ENCODE measurements around the gene DYRK1A.

The DYRK1A gene

DNA sequence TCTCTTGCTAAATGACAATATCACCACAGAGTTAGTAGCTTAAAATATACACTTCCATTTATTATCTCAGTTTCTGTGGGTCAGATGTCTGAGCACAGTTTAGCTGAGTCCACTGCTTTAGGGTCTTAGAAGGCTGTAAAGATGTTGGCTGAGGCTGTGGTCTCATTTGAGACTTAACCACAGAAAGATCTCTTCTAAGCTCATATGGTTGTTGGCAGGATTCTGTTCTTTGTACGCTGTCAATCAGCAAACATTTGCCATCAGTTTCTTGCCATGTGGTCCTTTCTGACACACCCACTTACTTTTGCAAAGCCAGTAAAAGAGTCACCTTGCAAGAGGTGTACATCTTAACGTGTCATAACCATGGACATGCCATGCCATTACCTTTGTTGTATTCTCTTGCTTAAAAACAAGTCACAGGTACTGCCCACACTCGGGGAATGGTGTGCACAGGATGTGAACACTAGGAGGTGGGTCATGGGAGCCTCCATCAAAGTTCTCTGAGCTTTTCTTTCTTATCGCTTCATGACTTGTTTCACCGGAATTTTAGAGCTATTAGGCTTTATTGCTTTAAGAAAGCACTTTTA, 18.7 kb downstream of the DYRK1A start:
- DNase-seq (ENCODE audit: low spot score), result no peak

- DNase-seq (ENCODE audit: low spot score), result no peak
Observed at GRCh38 chr21:37386151-37386550, 19.6 kb downstream of the DYRK1A start.

DNA sequence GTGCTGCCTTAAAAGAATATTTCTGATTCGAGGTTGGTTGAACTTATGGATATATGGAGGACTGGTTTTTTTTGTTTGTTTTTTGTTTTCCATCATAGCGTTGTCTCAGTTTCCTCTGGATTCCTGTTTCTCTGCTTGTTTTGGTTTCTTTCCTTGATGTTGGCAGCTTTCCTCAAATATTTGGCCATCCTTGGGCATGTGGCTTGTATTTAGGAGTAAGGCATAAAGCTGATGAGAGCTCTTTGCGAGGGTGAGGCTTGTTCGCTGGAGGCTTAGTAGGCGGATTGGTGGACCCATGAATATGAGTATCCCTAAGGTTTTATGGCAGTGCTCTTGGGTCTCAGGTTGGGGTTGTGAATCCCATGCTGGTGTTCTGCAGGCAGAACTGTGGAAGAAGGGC, 22.9 kb downstream of the DYRK1A start:
- DNase-seq (ENCODE audit: low spot score), result no peak

- DNase-seq (ENCODE audit: low spot score), result no peak
Observed at GRCh38 chr21:37391666-37392065, 25.1 kb downstream of the DYRK1A start.

DNA sequence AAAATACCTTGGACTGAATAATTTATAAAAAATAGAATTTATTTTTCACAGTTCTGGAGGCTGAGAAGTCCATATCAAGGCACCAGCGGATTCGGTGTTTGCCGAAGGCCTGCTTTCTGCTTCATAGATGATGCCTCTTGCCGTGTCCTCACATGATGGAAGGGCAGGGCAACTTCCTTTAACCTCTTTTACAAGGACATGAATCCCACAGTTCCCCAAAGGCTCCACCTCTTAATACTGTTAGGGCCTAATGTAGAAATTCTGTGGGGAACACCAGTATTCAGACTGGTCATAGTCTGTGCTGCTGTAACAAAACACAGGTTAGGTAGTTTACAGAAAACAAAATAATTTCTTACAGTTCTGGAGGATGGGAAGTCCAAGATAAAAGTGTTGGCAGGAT, 25.9 kb downstream of the DYRK1A start:
- DNase-seq (ENCODE audit: low spot score), result no peak

GRCh38 chr21:37393030-37393429, 26.5 kb downstream of the DYRK1A start:
- DNase-seq (ENCODE audit: low spot score), result no peak

DNA sequence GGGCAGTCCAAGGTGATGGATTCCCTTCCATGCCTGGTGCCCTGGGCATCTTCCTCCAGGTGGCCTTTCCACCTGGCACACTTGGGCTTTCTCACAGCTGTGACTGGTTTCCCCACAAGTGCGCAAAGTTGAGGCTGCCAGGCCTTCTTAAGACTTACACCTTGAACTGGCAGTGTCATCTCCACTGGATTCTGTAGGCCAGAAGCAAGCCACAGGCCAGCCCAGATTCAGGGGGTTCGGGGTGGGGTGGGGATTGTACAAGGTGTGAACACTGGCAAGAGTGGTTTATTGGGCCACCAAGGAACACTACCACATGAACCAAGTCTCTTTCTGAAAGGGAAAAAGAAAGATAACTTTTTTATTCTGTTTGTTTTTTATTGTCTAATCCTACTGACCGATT, 27.2 kb downstream of the DYRK1A start:
- no peak for DNase-seq (ENCODE audit: low spot score)

DNA sequence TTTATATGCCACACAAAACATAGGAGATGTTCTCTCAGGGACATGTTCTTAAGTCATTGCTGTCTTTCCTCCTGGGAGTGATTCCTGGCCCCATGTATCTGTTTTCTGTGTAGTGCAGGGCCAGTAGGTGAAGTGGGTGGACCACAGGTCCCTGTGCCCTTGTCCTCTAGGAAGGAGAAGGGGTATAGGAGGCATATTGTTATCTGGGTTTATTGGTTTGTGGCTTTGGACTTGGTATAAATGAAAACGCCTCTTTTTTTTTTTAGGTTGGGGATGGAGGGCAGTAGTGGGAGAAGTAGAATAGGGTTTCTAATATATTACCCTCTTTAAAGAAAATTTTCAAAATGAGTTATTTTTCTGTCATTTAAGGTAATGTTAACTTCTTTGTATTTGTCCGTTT, 29.4 kb downstream of the DYRK1A start:
- DNase-seq (ENCODE audit: low spot score), result no peak

DNA sequence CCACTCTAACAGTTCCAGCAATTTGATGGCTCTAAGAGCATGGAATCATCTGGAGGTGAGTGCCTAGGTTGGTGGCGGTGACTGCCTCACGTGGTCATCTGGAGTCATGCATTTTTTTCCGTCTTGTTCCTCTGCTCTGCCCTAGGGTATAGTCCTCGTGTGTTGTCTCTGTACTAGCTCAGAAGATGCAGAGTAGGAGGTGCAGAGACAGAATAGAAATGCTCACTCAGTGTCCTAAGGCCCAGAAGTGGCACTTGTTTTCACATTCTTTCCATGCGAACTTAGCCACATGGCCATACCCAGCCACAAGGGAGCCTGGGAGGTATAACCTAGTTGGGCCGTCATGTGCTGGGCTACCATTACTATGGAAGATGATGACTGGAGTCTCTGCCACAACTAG, 30.3 kb downstream of the DYRK1A start:
- DNase-seq (ENCODE audit: low spot score), result no peak

DNA sequence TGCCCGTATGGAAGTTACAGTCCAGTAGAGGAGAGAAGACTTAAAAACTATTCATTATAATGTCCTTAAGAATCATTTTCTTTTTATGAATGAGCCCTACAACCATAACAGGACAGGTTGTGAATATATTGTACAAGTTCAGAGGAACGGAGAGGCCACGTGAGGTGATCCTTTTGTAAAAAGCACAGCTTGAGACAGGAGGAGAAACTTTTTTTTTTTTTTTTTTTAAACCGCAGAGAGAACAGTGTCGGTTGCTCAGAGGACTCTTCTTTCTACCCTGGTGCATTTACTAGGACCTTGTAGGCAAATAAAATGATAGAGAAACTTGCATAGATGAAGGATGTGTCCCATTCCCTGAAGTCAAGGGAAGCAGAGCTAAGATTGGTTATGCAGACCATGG, 32.1 kb downstream of the DYRK1A start:
- no peak for DNase-seq (ENCODE audit: low spot score)

- no peak for DNase-seq (ENCODE audit: low spot score)
Observed at GRCh38 chr21:37402251-37402867, 35.8 kb downstream of the DYRK1A start.

DNA sequence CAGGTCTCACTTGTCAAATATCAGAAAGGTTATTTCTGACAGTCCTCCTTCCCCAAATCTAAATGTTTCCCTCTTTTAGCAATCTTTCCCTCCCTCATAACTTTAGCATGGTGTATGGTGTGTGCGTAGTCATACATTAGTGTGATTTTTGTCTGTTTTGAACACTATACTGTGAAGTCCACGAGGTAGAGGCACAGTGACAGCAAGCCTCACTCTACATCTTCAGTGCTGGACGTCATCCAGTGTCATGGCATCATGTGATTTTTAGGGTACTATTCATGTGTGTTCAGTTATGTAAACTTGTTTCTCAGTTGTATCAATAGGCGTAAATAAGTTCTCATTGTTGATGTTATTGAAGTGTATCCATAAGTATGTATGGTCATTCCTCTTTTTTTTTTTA, 39.1 kb downstream of the DYRK1A start:
- no peak for DNase-seq (ENCODE audit: low spot score)

GRCh38 chr21:37407719-37408420, 41.3 kb downstream of the DYRK1A start:
- no peak for DNase-seq (ENCODE audit: low spot score)

DNA sequence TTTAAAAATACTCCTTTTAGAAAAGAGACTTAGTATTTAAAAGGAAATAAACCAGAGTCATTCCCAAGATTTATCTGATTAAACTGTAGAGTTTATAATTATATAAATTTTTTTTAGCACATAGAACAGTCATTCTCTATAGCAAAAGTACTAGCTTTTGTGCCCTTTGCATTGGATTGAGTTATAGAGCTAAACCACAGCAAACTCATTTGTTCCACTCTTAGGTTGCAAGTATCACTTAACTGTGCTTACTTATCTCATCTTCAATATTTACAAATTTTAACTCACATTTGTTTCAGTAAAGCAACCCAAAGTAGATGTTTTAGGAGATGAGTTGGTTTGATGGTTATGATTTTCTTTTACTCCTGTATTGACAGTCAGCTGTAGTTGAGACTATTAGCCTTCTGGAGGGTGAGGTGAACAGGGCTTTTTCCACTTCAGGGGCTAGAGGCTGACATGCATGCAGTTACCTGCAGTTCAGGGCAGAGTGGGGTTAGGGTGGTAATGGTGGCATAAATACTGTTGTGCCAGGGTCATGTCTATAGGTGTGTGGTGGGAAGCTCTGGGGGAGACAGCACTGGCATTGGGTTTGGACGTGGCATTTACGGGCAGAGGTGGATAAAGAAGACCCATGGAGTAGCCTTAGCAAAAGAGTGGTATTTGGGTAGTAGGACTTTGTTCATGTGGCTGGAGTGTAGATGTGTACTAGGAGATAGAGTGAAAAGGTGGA, 42.1 kb downstream of the DYRK1A start:
- DNase-seq (ENCODE audit: low spot score), result no peak

GRCh38 chr21:37410639-37411038, 44.1 kb downstream of the DYRK1A start:
- DNase-seq (ENCODE audit: low spot score), result no peak

- no peak for DNase-seq (ENCODE audit: low spot score)
Observed at GRCh38 chr21:37412603-37413360, 46.2 kb downstream of the DYRK1A start.

- DNase-seq (ENCODE audit: low spot score), result no peak
Observed at GRCh38 chr21:37413553-37414291, 47.1 kb downstream of the DYRK1A start.

GRCh38 chr21:37414292-37415253, 48.0 kb downstream of the DYRK1A start:
- no peak for DNase-seq (ENCODE audit: low spot score)

GRCh38 chr21:37415939-37416338, 49.4 kb downstream of the DYRK1A start:
- DNase-seq (ENCODE audit: low spot score), result no peak

DNA sequence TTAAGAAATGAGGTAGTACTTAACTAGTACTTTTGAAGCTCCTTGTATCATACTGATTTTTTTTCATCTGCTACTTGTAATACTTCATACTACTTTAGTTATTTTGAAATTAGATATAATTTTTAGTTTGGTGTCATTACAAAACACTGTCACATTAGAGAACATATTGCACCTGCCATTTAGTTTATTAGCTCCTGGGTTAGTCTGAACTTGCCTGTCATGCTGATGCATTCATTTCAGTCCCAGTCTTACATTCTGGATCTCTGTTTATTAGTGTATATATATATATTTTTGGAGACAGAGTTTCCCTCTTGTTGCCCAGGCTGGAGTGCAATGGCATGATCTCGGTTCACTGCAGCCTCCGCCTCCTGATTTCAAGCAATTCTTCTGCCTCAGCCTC, 50.3 kb downstream of the DYRK1A start:
- DNase-seq (ENCODE audit: low spot score), result no peak
